Measurements from ENCODE around the gene SSU72. TPM values are rescaled to one million over a fixed set of nuclear protein-coding genes. Genes with fewer than 3 reads are reported as not detected.

SSU72 gene
- total RNA-seq, 1 donor from 2014 or later = 117 TPM

GRCh38 chr1:1548591-1548990, 26.1 kb downstream of the SSU72 start:
- Mint-ChIP-seq H3K27ac (ENCODE audit: unreplicated experiment) (peak overlapping the region; percentile 57), H3K4me3 (ENCODE audit: unreplicated experiment) (no peak overlapping the region), H3K36me3 (ENCODE audit: unreplicated experiment) (peaks cover 2% of the 10 kb centered on the region), H3K9me3 (ENCODE audit: unreplicated experiment) (no peaks in the 10 kb centered on the region), H3K4me1 (ENCODE audit: unreplicated experiment) (peaks cover 18% of the 10 kb centered on the region), H3K27me3 (ENCODE audit: unreplicated experiment) (no peaks in the 10 kb centered on the region)
- TF ChIP-seq, protein P1, sequence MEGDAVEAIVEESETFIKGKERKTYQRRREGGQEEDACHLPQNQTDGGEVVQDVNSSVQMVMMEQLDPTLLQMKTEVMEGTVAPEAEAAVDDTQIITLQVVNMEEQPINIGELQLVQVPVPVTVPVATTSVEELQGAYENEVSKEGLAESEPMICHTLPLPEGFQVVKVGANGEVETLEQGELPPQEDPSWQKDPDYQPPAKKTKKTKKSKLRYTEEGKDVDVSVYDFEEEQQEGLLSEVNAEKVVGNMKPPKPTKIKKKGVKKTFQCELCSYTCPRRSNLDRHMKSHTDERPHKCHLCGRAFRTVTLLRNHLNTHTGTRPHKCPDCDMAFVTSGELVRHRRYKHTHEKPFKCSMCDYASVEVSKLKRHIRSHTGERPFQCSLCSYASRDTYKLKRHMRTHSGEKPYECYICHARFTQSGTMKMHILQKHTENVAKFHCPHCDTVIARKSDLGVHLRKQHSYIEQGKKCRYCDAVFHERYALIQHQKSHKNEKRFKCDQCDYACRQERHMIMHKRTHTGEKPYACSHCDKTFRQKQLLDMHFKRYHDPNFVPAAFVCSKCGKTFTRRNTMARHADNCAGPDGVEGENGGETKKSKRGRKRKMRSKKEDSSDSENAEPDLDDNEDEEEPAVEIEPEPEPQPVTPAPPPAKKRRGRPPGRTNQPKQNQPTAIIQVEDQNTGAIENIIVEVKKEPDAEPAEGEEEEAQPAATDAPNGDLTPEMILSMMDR (IDR thresholded peaks at IDR 0.05) = no peak
- no peak for DNase-seq (ENCODE audit: extremely low spot score, unreplicated experiment)

- TF ChIP-seq, protein P1 (IDR thresholded peaks at IDR 0.05) = no peak
- peaks cover 18% of the 10 kb centered on the region for H3K4me1 Mint-ChIP-seq (ENCODE audit: unreplicated experiment)
- H3K9me3 Mint-ChIP-seq (ENCODE audit: unreplicated experiment) = no peaks in the 10 kb centered on the region
- no peak overlapping the region for H3K27ac Mint-ChIP-seq (ENCODE audit: unreplicated experiment)
- H3K36me3 Mint-ChIP-seq (ENCODE audit: unreplicated experiment) = peaks cover 2% of the 10 kb centered on the region
- no peak overlapping the region for H3K4me3 Mint-ChIP-seq (ENCODE audit: unreplicated experiment)
- H3K27me3 Mint-ChIP-seq (ENCODE audit: unreplicated experiment) = no peaks in the 10 kb centered on the region
- no peak for DNase-seq (ENCODE audit: extremely low spot score, unreplicated experiment)
Observed at GRCh38 chr1:1547476-1547875, 27.2 kb downstream of the SSU72 start.

DNA sequence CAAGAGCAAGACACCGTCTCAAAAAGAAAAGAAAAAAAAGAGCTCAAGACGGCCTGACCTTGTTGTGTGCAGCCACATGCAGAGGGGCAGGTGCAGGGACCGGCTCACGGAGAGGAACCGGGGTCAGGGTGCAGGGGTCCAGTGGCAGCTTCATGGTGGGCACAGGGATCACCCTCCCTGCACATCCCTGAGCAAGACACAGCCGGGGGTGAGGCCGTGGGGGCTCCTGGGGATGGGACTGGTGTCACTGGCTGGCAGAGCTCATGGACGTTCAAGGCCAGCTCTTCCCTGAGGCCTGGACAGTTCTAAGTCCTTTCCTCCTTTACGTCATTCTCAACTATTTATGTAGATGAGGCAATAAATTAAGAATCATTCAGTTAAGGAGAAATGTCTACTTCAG, 27.7 kb downstream of the SSU72 start:
- Mint-ChIP-seq H3K27ac (ENCODE audit: unreplicated experiment) (no peak overlapping the region), H3K4me1 (ENCODE audit: unreplicated experiment) (peaks cover 18% of the 10 kb centered on the region), H3K36me3 (ENCODE audit: unreplicated experiment) (peaks cover 2% of the 10 kb centered on the region), H3K9me3 (ENCODE audit: unreplicated experiment) (no peaks in the 10 kb centered on the region), H3K4me3 (ENCODE audit: unreplicated experiment) (no peak overlapping the region), H3K27me3 (ENCODE audit: unreplicated experiment) (no peaks in the 10 kb centered on the region)
- TF ChIP-seq, protein P1 (IDR thresholded peaks at IDR 0.05) = no peak
- DNase-seq (ENCODE audit: extremely low spot score, unreplicated experiment) = no peak

DNA sequence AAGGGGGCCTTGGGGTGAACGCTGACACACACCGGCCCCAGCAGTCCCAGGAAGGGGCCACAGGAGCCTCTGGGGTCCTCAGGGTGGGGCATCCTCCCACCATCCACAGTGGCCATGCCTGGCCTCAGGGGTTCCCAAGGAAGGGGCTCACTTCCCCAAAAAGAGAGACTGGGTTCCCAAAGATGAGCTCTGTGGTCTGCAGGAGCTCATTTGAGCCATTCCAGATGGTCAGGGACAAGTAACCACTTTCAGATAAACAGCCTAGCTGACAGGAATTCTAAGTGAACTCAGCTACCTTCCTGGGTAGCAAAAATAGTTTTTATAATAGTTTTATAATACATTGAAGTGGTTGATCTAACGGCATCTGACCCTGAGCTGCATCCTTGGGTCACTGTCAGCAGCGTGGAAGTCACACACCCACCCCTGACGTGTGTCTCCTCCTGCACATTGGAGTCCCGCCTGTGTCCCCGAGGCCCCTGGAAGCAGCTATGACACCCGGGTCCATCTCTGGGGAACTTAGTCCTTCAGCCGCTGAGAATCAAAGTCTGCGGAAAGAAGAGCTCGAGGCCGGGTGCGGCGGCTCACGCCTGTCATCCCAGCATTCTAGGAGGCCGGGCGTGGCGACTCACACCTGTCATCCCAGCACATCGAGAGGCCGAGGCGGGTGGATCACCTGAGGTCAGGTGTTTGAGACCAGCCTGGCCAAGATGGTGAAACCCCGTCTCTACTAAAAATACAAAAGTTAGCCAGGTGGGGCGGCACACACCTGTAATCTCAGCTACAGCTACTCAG, 28.5 kb downstream of the SSU72 start:
- Mint-ChIP-seq H3K27me3 (ENCODE audit: unreplicated experiment) (no peaks in the 10 kb centered on the region), H3K4me1 (ENCODE audit: unreplicated experiment) (peaks cover 9% of the 10 kb centered on the region), H3K9me3 (ENCODE audit: unreplicated experiment) (no peaks in the 10 kb centered on the region), H3K4me3 (ENCODE audit: unreplicated experiment) (no peak overlapping the region), H3K27ac (ENCODE audit: unreplicated experiment) (no peak overlapping the region), H3K36me3 (ENCODE audit: unreplicated experiment) (peaks cover 2% of the 10 kb centered on the region)
- TF ChIP-seq, protein P1 (IDR thresholded peaks at IDR 0.05) = no peak
- DNase-seq (ENCODE audit: extremely low spot score, unreplicated experiment) = no peak

DNA sequence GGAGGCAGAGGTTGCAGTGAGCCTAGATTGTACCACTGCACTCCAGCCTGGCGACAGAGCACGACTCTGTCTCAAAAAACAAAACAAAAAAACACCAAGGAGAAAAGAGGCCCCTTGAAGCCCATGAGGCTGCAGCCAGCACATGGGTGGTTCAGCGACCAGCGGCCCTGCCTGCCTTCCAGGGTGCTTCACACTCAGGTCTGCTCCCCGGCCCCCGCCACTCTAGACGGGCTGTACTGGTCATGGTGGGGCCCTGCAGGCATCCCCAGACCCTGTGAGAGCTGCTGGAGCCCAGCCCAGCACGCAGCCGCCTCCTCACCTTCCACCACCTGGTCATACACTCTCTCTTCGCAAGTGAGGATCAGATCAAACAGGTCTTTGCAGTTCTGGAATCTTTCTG, 30.1 kb downstream of the SSU72 start:
- Mint-ChIP-seq H3K36me3 (ENCODE audit: unreplicated experiment) (peaks cover 2% of the 10 kb centered on the region), H3K4me3 (ENCODE audit: unreplicated experiment) (no peak overlapping the region), H3K9me3 (ENCODE audit: unreplicated experiment) (no peaks in the 10 kb centered on the region), H3K27ac (ENCODE audit: unreplicated experiment) (no peak overlapping the region), H3K4me1 (ENCODE audit: unreplicated experiment) (peaks cover 5% of the 10 kb centered on the region), H3K27me3 (ENCODE audit: unreplicated experiment) (no peaks in the 10 kb centered on the region)
- no peak for DNase-seq (ENCODE audit: extremely low spot score, unreplicated experiment)
- TF ChIP-seq, protein P1 (IDR thresholded peaks at IDR 0.05) = no peak
